T-cell (primary cell): ENCODE measurements around the gene NKTR. TPM values are rescaled to one million over a fixed set of nuclear protein-coding genes. Genes with fewer than 3 reads are reported as not detected.
A peak's percentile ranks its signal among the peaks of the same experiment; 100 is the strongest.

ENCODE experiments used
- ATAC-seq, 4 experiments: fragments of 200-7000 bp in 3 of 4; fragments of 150-1000 bp in 1 of 4; cut with Tn5 transposase; replicated peaks in 1 of 4; 1 replicate in 3 of 4; 2 replicates in 1 of 4; pipeline ENCODE4 v1.10.0; 2021; ENCODE audit warnings: moderate library complexity in 3 of 4, mild to moderate bottlenecking in 2 of 4, moderate number of reproducible peaks in 1 of 4
- CTCF ChIA-PET, 2 donors: fragments of 300-600 bp; sonication (Branson Sonifier 250); formaldehyde crosslinking; loops; one replicate each; lab custom pipeline; 2022; ENCODE audit warnings: antibody characterized with exemption in 2 of 2; lab: Charles Lee
- POLR2A ChIA-PET, 2 donors: fragments of 300-600 bp; sonication (Branson Sonifier 250); formaldehyde crosslinking; loops; one replicate each; lab custom pipeline; 2022; ENCODE audit warnings: antibody characterized with exemption in 2 of 2; lab: Charles Lee
- DNase-seq, 35 experiments: peaks; one replicate each; pipeline versions ENCODE4 v3.0.0 to v3.0.0-alpha.2; 2013 to 2023
- H3K27ac ChIP-seq: one replicate; pipeline ENCODE4 v1.5.1; 2013; ENCODE audit warnings: low read length
- H3K27me3 ChIP-seq, 2 experiments: replicated peaks in 1 of 2; 1 replicate in 1 of 2; 2 replicates in 1 of 2; pipeline versions ENCODE4 v1.6.1 to v1.7.0; 2013; ENCODE audit warnings: low read length in 1 of 2, mixed read lengths in 1 of 2; ENCODE audit not compliant: control insufficient read depth in 2 of 2, insufficient read depth in 2 of 2; ENCODE audit errors: extremely low read depth in 1 of 2
- H3K36me3 ChIP-seq, 2 donors: 1 replicate in 1 of 2; 2 replicates in 1 of 2; pipeline versions ENCODE4 v1.6.1 to v1.7.0; 2013; ENCODE audit warnings: low read length in 1 of 2; ENCODE audit not compliant: control insufficient read depth in 2 of 2, insufficient read depth in 1 of 2; ENCODE audit errors: extremely low read depth in 1 of 2
- H3K4me1 ChIP-seq, 2 experiments: 1 replicate in 1 of 2; 2 replicates in 1 of 2; pipeline versions ENCODE4 v1.6.1 to v1.7.0; 2013; ENCODE audit warnings: low read length in 2 of 2, mixed read lengths in 1 of 2; ENCODE audit not compliant: insufficient read depth in 2 of 2, control insufficient read depth in 1 of 2; ENCODE audit errors: extremely low read depth in 1 of 2
- H3K4me3 ChIP-seq, 2 donors: 1 replicate in 1 of 2; 2 replicates in 1 of 2; pipeline versions ENCODE4 v1.5.1 to v1.7.0; 2013; ENCODE audit warnings: mild to moderate bottlenecking in 2 of 2, low read length in 1 of 2, moderate library complexity in 1 of 2; ENCODE audit not compliant: control insufficient read depth in 1 of 2; ENCODE audit errors: extremely low read depth in 1 of 2
- H3K9me3 ChIP-seq: 2 replicates; pipeline ENCODE4 v1.7.0; 2013
- H3K27ac Mint-ChIP-seq, 2 donors: one replicate each; pipeline ENCODE4 v1.8.0; 2020 to 2021; ENCODE audit warnings: mild to moderate bottlenecking in 2 of 2, mixed read lengths in 2 of 2
- H3K27me3 Mint-ChIP-seq, 2 donors: one replicate each; pipeline ENCODE4 v1.8.0; 2021 to 2022; ENCODE audit warnings: mixed read lengths in 2 of 2
- H3K36me3 Mint-ChIP-seq: one replicate; pipeline ENCODE4 v1.8.0; 2021; ENCODE audit warnings: mixed read lengths
- H3K4me1 Mint-ChIP-seq, 3 donors: one replicate each; pipeline ENCODE4 v1.8.0; 2020 to 2022; ENCODE audit warnings: mixed read lengths in 3 of 3, mild to moderate bottlenecking in 1 of 3
- H3K4me3 Mint-ChIP-seq, 3 donors: one replicate each; pipeline ENCODE4 v1.8.0; 2020 to 2022; ENCODE audit warnings: mild to moderate bottlenecking in 3 of 3, mixed read lengths in 3 of 3, moderate library complexity in 3 of 3
- H3K9me3 Mint-ChIP-seq, 3 donors: one replicate each; pipeline ENCODE4 v1.8.0; 2020 to 2022; ENCODE audit warnings: mixed read lengths in 3 of 3
- WGBS: methylation state at CpG from one replicate; pipeline ENCODE4 v1.1.5; 2013; ENCODE audit warnings: missing lambda C conversion rate; ENCODE audit not compliant: insufficient coverage; 5-methylcytosine and 5-hydroxymethylcytosine counted together
- total RNA-seq, 35 experiments: library from RNA in 6 of 35; stranded (reverse) in 6 of 35; fragments of 120-200 nt in 1 of 35; gene quantifications; one replicate each; pipeline versions ENCODE4 v1.2.1 to v1.2.4 and lab custom pipeline; 2013 to 2026

Gene NKTR
- total RNA-seq, 5 donors from 2014 or later (not counting 1 experiment from before 2014, with no cell fraction given): 185 to 252 (median 209) TPM

DNA sequence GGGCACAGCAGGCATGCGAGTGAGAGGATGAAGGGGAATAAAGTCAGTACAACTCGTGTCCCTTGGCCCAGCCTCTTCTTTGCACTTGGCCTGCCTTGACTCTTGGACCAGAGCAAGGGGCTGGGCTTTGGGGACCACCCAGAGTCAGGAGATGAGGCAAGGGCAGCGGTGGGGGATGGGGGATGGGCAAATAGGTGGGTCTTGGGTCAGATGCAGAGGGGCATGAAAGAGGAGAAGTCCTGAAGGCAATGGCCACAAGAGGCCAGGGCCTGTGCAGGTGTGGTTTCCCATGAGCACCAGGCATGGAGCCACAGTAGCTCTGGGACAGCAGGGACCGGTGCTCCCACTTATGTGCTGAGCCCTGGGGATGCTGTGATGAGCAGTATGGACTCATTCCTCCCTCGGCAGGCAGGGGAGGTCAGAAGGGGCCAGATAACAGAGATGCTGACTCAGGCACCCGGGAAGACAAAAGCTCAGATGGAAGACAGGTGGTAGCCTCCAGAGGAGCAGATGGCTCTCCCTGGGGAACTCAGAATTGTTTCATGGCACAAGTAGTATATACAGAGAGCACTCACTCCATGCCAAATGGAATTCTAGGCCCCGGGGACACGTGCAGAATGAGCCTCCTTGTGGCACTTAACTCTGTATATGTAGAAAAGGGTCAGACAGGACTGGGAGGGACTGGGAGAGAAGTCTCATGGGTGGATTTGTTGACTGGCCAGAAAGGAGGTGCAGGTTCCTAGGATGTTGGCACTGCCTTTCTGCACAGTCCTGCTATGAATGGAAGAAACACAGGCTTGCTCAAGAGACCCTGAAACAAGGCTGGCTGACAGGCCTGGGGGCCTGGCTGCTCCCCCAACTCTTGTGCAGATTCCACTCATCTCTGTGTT lies 67.3 kb downstream of the NKTR start:
- Histone ChIP-seq H3K4me3 (no peak overlapping the region), H3K9me3 (no peaks in the 10 kb centered on the region), H3K27ac (no peak overlapping the region), H3K4me1 (no peaks in the 10 kb centered on the region), H3K36me3 (no peaks in the 10 kb centered on the region), H3K27me3 (peaks cover 0 to 20% of the 10 kb centered on the region in 2 experiments)
- peak in 1 of 35 experiments; percentile 9 for DNase-seq
- ChIA-PET POLR2A (no interaction called here), CTCF (no interaction called here)
- H3K27me3 Mint-ChIP-seq: peaks cover 0 to 5% of the 10 kb centered on the region in 2 donors
- H3K27ac Mint-ChIP-seq: no peak overlapping the region
- peaks cover 0 to 5% (median 3%) of the 10 kb centered on the region in 3 donors for H3K9me3 Mint-ChIP-seq
- H3K4me1 Mint-ChIP-seq: no peaks in the 10 kb centered on the region
- no peaks in the 10 kb centered on the region for H3K36me3 Mint-ChIP-seq
- no peak for ATAC-seq
- H3K4me3 Mint-ChIP-seq: no peak overlapping the region
- WGBS: 53% methylated on average over 8 of the region's 8 CpGs

DNA sequence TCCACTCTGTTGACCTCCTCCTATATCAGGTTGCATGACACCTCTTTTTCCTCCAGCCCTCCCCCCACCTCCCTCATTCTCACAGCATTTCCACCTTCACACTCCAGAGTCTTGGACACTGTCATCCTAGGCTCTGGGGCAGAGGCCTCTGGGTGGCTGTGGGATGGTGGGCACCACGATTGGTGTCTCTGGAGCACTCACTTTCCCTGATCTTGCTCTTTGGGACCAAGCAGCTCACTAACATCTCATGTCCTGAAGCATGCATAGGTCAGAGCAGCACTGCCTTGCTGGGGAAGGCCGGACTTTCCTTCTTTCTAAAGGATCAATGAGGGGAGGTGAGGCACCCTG lies 67.9 kb downstream of the NKTR start:
- no peak for ATAC-seq
- Mint-ChIP-seq H3K27me3 (peaks cover 0 to 5% of the 10 kb centered on the region in 2 donors), H3K27ac (no peak overlapping the region)

DNA sequence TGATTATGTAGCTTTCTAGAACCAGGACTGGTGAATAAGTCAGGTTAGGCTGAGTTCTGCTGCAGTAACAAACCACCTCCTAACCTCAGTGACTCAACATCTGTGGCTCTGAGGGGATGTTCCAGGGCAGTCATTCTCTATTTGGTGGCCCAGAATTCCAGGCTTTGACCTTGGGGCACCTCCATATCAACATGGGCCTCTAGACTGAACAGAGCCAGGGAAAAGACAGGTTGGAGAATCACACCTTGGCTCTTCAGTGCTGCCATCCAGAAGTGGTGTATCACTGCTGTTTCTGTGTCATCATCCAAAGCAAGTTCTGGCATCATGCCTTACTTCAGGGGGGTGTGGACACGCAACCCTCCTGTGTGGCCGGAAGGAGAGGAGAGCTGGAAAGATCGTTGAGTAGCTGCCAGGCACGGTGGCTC lies 68.3 kb downstream of the NKTR start:
- ATAC-seq: no peak
- Mint-ChIP-seq H3K27me3 (peaks cover 0 to 5% of the 10 kb centered on the region in 2 donors), H3K27ac (no peak overlapping the region), H3K9me3 (peaks cover 0 to 7% (median 3%) of the 10 kb centered on the region in 3 donors), H3K4me1 (no peaks in the 10 kb centered on the region), H3K4me3 (no peak overlapping the region), H3K36me3 (no peaks in the 10 kb centered on the region)
- Histone ChIP-seq H3K27me3 (peaks cover 0 to 20% of the 10 kb centered on the region in 2 experiments), H3K4me3 (no peak overlapping the region), H3K36me3 (no peaks in the 10 kb centered on the region), H3K27ac (no peak overlapping the region), H3K9me3 (no peaks in the 10 kb centered on the region), H3K4me1 (no peaks in the 10 kb centered on the region)
- DNase-seq: peak in 1 of 35 experiments; percentile 15
- CTCF ChIA-PET: no interaction called here
- POLR2A ChIA-PET: no interaction called here
- WGBS: 97% methylated on average over 4 of the region's 4 CpGs

More for the DNA sequence above, 67.9 kb downstream of the NKTR start:
- CTCF ChIA-PET: no interaction called here
- H3K27ac ChIP-seq: no peak overlapping the region
- Mint-ChIP-seq H3K36me3 (no peaks in the 10 kb centered on the region), H3K4me3 (no peak overlapping the region), H3K9me3 (peaks cover 0 to 7% (median 3%) of the 10 kb centered on the region in 3 donors), H3K4me1 (no peaks in the 10 kb centered on the region)
- H3K9me3 ChIP-seq: no peaks in the 10 kb centered on the region
- WGBS: no CpG with 5 or more reads among the region's 2 CpGs
- H3K36me3 ChIP-seq: no peaks in the 10 kb centered on the region
- H3K4me1 ChIP-seq: no peaks in the 10 kb centered on the region
- no peak overlapping the region for H3K4me3 ChIP-seq
- POLR2A ChIA-PET: no interaction called here
- no peak for DNase-seq
- peaks cover 0 to 20% of the 10 kb centered on the region in 2 experiments for H3K27me3 ChIP-seq

DNA sequence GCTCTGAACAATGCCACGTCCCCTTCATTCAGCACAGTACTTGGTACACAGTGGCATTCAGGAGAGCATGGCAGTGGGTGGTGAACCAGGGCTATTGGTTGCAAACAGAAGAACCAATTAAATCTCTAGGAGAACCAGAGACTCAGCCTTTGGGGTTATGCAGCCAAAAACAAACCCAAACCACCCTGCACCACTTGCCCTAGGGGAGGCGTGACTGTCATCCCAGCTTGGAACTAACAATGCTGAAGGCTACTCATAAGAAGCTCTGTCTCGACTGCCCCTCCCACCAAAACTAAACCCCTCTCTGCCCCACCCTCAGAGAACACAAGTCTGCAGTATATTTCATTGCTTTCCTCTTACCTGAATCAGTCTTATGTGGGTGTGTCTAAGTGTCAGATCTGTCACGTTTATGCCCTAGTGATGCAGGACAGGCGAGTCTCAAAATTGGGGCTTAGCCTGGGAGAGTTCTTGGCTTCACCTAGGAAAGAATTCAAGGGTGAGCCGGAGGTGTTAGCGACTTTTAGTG lies 69.6 kb downstream of the NKTR start:
- Mint-ChIP-seq H3K36me3 (no peaks in the 10 kb centered on the region), H3K27ac (no peak overlapping the region), H3K9me3 (peaks cover 0 to 7% (median 3%) of the 10 kb centered on the region in 3 donors), H3K4me1 (no peaks in the 10 kb centered on the region), H3K4me3 (no peak overlapping the region), H3K27me3 (peaks cover 0 to 5% of the 10 kb centered on the region in 2 donors)
- H3K27me3 ChIP-seq: peaks cover 0 to 20% of the 10 kb centered on the region in 2 experiments
- POLR2A ChIA-PET: no interaction called here
- ATAC-seq (no peak), DNase-seq (peak in 1 of 35 experiments; percentile 12)
- H3K36me3 ChIP-seq: no peaks in the 10 kb centered on the region
- no peak overlapping the region for H3K27ac ChIP-seq
- no peaks in the 10 kb centered on the region for H3K9me3 ChIP-seq
- CTCF ChIA-PET: no interaction called here
- 87% methylated on average over 6 of the region's 7 CpGs for WGBS
- no peak overlapping the region for H3K4me3 ChIP-seq
- H3K4me1 ChIP-seq: no peaks in the 10 kb centered on the region

DNA sequence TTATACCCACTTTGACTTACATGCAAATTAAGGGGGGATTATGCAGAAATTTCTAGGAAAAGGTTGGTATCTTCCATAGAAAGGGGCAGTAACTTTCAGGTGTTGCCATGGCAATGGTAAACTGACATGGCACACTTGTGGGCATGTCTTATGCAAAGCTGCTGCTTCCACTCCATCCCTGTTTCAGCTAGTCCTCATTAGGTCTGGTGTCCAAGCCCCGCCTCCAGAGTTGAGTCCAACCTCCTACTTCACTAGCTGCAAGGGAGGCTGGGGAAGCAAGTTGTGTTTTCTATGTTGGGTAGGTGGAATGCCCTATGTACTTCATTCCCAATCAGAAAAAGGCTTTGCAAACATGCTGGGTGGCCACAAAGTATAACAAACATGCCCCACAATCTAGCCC lies 70.2 kb downstream of the NKTR start:
- H3K4me1 Mint-ChIP-seq: no peaks in the 10 kb centered on the region
- no peak for ATAC-seq
- H3K9me3 ChIP-seq: no peaks in the 10 kb centered on the region
- WGBS: no CpG with 5 or more reads among the region's 1 CpG
- CTCF ChIA-PET: no interaction called here
- peaks cover 0 to 20% of the 10 kb centered on the region in 2 experiments for H3K27me3 ChIP-seq
- DNase-seq: peak in 1 of 35 experiments; percentile 7
- H3K4me1 ChIP-seq: no peaks in the 10 kb centered on the region
- H3K27me3 Mint-ChIP-seq: peaks cover 0 to 5% of the 10 kb centered on the region in 2 donors
- no peaks in the 10 kb centered on the region for H3K36me3 ChIP-seq
- H3K27ac Mint-ChIP-seq: no peak overlapping the region
- no peak overlapping the region for H3K4me3 ChIP-seq
- no peaks in the 10 kb centered on the region for H3K36me3 Mint-ChIP-seq
- POLR2A ChIA-PET: no interaction called here
- H3K27ac ChIP-seq: no peak overlapping the region
- peaks cover 0 to 7% (median 3%) of the 10 kb centered on the region in 3 donors for H3K9me3 Mint-ChIP-seq
- no peak overlapping the region for H3K4me3 Mint-ChIP-seq

DNA sequence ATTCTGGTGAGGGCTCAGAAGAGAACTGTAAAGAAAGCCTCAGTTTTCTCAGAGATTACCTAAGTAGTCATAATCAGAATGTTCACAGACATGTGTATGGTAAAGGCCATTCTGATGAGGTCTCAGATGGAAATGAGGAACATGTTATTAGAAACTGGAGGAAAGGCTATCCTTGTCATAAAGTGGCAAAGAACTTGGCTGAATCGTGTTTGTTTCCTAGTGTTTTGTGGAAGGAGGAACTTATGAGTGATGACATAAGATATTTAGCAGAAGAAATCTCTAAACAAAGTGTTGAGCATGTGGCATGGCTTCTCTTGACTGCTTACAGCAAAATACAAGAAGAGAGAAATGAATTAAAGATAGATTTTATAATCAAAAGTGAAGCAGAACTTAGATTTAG lies 72.0 kb downstream of the NKTR start:
- no peak overlapping the region for H3K4me3 ChIP-seq
- WGBS: no CpG with 5 or more reads among the region's 1 CpG
- H3K9me3 ChIP-seq: no peaks in the 10 kb centered on the region
- H3K4me3 Mint-ChIP-seq: no peak overlapping the region
- no peak overlapping the region for H3K27ac ChIP-seq
- ChIA-PET CTCF (no interaction called here), POLR2A (no interaction called here)
- DNase-seq: no peak
- peaks cover under 1% of the 10 kb centered on the region for H3K36me3 Mint-ChIP-seq
- H3K27ac Mint-ChIP-seq: no peak overlapping the region
- H3K27me3 ChIP-seq: peaks cover 0 to 10% of the 10 kb centered on the region in 2 experiments
- no peak for ATAC-seq
- H3K9me3 Mint-ChIP-seq: peaks cover 3 to 24% (median 9%) of the 10 kb centered on the region in 3 donors
- peaks cover 0 to 2% of the 10 kb centered on the region in 2 donors for H3K27me3 Mint-ChIP-seq
- no peaks in the 10 kb centered on the region for H3K4me1 Mint-ChIP-seq
- no peaks in the 10 kb centered on the region for H3K4me1 ChIP-seq
- H3K36me3 ChIP-seq: no peaks in the 10 kb centered on the region
